ENCODE results near the gene FOXJ1. TPM values are rescaled to one million over a fixed set of nuclear protein-coding genes. Genes with fewer than 3 reads are reported as not detected.
A peak's percentile ranks its signal among the peaks of the same experiment; 100 is the strongest.

FOXJ1 gene
- total and polyA plus RNA-seq, 2 experiments from 2014 or later = not detected

DNA sequence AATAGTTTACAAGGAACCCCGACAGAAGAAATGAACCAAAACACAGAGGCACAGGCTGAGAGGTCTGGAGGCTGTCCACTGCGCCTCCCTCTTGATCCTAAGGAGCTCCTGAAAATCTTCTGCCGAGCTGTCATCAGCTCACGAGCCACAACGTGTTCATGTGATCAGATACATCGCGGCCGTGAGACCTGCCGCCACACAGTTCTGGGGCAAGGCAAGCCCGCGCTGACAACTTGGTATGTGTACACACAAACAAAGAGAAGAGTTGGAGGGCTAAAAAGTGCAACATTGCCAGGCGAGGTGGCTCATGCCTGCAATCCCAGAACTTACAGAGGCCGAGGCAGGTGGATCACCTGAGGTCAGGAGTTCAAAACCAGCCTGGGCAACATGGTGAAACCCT lies 45.1 kb downstream of the FOXJ1 start:
- peaks cover 11% of the 10 kb centered on the region for H3K4me1 ChIP-seq (ENCODE audit: insufficient read depth)
- H3F3A ChIP-seq (ENCODE audit: insufficient read depth) = peaks cover 33% of the 10 kb centered on the region
- no peak for TF ChIP-seq EZH2phosphoT487 (IDR thresholded peaks at IDR 0.05; ENCODE audit: insufficient read depth, low read depth)
- TF ChIP-seq EZH2 (IDR thresholded peaks at IDR 0.05; ENCODE audit: insufficient read depth, poor library complexity, severe bottlenecking) = no peak
- H3K4me2 ChIP-seq (ENCODE audit: unreplicated experiment) = no peak overlapping the region
- H3K4me3 ChIP-seq = no peak overlapping the region
- H3K9me2 ChIP-seq (ENCODE audit: insufficient read depth) = no peaks in the 10 kb centered on the region
- H4K20me1 ChIP-seq (ENCODE audit: insufficient read depth) = no peaks in the 10 kb centered on the region
- in situ Hi-C loops (cut with MboI) = no loop called here
- no peak overlapping the region for H2AFZ ChIP-seq
- H3K79me2 ChIP-seq (ENCODE audit: insufficient read depth) = peaks cover 10% of the 10 kb centered on the region; the same call in 1 of the 2 replicates
- peaks cover 39% of the 10 kb centered on the region for H3K36me3 ChIP-seq (ENCODE audit: low read depth)
- no peak overlapping the region for H3K9ac ChIP-seq
- H3K27me3 ChIP-seq (replicated peaks; ENCODE audit: insufficient read depth) = no peaks in the 10 kb centered on the region
- H3K27ac ChIP-seq = peak overlapping the region; percentile 74; the same call in 1 of the 2 replicates
- H3K9me3 ChIP-seq (ENCODE audit: low read depth) = no peaks in the 10 kb centered on the region
- DNase-seq = no peak
- WGBS, 2 experiments (ENCODE audit: low coverage in 1 of 2, low lambda C conversion rate in 2 of 2, missing lambda C conversion rate in 2 of 2) = 97% methylated on average over 13 of the region's 13 CpGs

DNA sequence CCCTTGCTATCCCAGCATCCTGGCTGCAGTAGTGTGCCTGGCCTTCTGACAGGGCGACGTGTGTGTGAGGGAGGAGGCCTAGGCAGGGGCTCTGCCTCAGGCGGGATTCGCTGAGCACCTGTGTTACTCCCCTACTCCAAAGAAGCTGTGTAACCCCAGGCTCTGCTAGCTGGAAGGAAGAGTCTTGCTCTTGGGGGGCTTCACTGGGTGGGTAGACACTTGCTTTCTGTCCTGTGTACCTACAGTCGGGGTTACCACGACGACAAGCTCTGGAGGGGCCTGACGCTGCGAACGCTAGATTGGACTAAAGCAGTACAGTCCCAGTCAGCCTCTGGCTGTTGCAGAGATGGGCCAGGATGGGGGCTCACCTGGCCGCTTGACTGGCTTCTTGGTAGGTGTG lies 47.0 kb downstream of the FOXJ1 start:
- TF ChIP-seq EZH2 (IDR thresholded peaks at IDR 0.05; ENCODE audit: insufficient read depth, poor library complexity, severe bottlenecking) (no peak), EZH2phosphoT487 (IDR thresholded peaks at IDR 0.05; ENCODE audit: insufficient read depth, low read depth) (no peak)
- 97 to 98% methylated on average over 11 of the region's 11 CpGs for WGBS, 2 experiments (ENCODE audit: low coverage in 1 of 2, low lambda C conversion rate in 2 of 2, missing lambda C conversion rate in 2 of 2)
- no peak overlapping the region for H3K9ac ChIP-seq
- DNase-seq = no peak
- H3K9me2 ChIP-seq (ENCODE audit: insufficient read depth) = no peaks in the 10 kb centered on the region
- H3F3A ChIP-seq (ENCODE audit: insufficient read depth) = peaks cover 33% of the 10 kb centered on the region
- no peaks in the 10 kb centered on the region for H3K27me3 ChIP-seq (replicated peaks; ENCODE audit: insufficient read depth)
- H4K20me1 ChIP-seq (ENCODE audit: insufficient read depth) = no peaks in the 10 kb centered on the region
- no peak overlapping the region for H3K4me3 ChIP-seq
- H2AFZ ChIP-seq = no peak overlapping the region
- H3K27ac ChIP-seq = peak overlapping the region; percentile 74; the same call in 1 of the 2 replicates
- H3K36me3 ChIP-seq (ENCODE audit: low read depth) = peaks cover 22% of the 10 kb centered on the region
- H3K79me2 ChIP-seq (ENCODE audit: insufficient read depth) = peaks cover 7% of the 10 kb centered on the region; the same call in 1 of the 2 replicates
- no peak overlapping the region for H3K4me2 ChIP-seq (ENCODE audit: unreplicated experiment)
- peaks cover 11% of the 10 kb centered on the region for H3K4me1 ChIP-seq (ENCODE audit: insufficient read depth)
- in situ Hi-C loops (cut with MboI) = no loop called here
- no peaks in the 10 kb centered on the region for H3K9me3 ChIP-seq (ENCODE audit: low read depth)

DNA sequence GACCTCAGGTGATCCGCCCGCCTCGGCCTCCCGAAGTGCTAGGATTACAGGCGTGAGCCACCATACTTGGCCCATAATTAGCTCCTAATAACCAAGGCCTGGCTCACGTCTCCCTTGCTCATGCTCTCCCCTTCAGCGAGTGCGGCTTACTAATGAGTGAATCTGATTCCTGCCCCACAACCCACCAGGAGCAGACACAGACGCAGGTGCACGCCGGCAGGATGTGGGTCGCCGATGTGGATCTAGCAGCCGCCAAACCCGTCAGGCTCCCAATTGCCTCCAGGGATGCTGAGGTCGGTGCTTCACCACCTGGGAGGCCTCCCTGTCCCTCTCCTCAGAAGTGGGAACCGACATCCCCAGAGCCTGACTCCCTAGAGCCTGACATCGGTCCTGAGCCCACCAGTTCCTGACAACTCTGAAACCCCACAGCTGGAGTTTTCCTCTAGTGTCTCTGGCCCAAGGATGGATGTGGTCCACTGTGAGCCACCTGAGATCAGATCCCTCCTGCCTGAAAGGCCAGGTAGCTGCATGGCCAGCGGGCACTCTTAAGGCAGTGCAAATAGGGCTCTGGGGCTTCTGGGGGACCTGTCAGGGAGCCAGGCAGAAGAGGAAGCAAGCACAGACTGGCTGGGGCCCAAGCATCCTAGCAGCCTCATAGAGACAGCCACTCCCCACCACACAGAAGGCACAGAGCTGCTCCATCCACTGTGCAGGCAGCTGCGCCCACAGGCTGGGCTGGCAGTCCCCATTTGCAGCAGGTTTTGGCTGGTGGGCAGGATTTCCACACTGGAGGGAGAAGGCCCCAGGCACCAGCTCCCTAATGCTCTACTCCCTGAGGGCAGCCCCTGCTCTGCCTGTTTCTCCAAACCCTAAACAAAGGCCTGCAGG lies 48.3 kb downstream of the FOXJ1 start:
- Histone ChIP-seq H3K9me2 (ENCODE audit: insufficient read depth) (no peaks in the 10 kb centered on the region), H4K20me1 (ENCODE audit: insufficient read depth) (no peaks in the 10 kb centered on the region), H3K79me2 (ENCODE audit: insufficient read depth) (0 out of 2 replicates have a peak, but pooled peaks cover 5% of the 10 kb centered on the region), H3K9me3 (ENCODE audit: low read depth) (no peaks in the 10 kb centered on the region), H3F3A (ENCODE audit: insufficient read depth) (peaks cover 33% of the 10 kb centered on the region), H2AFZ (no peak overlapping the region), H3K4me2 (ENCODE audit: unreplicated experiment) (no peak overlapping the region), H3K27me3 (replicated peaks; ENCODE audit: insufficient read depth) (no peaks in the 10 kb centered on the region), H3K4me3 (no peak overlapping the region), H3K9ac (no peak overlapping the region), H3K36me3 (ENCODE audit: low read depth) (peaks cover 16% of the 10 kb centered on the region; the same call in 1 of the 2 replicates), H3K4me1 (ENCODE audit: insufficient read depth) (peaks cover 11% of the 10 kb centered on the region), H3K27ac (no peak overlapping the region)
- TF ChIP-seq EZH2phosphoT487 (IDR thresholded peaks at IDR 0.05; ENCODE audit: insufficient read depth, low read depth) = no peak
- no peak for TF ChIP-seq EZH2 (IDR thresholded peaks at IDR 0.05; ENCODE audit: insufficient read depth, poor library complexity, severe bottlenecking)
- no peak for DNase-seq
- 89 to 92% methylated on average over 20 of the region's 20 CpGs for WGBS, 2 experiments (ENCODE audit: low coverage in 1 of 2, low lambda C conversion rate in 2 of 2, missing lambda C conversion rate in 2 of 2)
- in situ Hi-C loops (cut with MboI) = no loop called here

DNA sequence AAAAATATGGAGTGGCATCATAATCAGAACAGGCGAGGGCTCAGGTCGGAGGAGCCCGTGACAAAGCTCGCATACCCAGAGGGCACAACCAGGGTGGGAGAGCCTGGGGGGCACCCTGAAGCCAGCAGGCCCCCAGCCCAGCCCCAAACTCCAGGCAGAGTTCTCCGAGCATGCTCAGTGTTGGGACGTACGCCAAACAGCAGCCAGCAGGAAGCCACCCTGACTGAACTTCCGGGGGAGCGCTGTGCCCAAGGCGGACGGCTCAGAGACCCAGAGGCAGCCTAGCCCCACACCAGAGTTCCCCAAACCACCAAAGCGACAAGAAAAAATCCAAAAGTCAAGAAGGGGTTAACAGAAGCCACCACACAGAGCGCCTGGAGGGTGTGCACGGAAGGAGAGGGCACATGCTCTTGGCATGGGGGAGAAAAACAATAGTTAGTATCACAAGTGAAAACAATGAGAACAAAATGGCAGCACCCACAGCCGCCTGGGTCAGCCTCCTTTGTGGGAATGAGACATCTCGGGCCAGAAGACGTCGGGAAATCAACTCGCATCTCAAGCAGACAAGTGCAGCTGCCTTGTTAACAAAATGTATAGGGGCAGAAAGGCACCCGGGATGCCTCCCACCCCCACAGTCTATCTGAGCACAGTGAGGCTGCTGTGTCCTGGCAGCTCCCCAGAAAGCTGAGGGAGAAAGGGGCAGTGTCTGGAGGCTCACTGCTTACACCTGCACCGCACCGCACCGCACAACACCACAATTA lies 49.3 kb downstream of the FOXJ1 start:
- Histone ChIP-seq H3K4me3 (no peak overlapping the region), H3K36me3 (ENCODE audit: low read depth) (peaks cover 6% of the 10 kb centered on the region; the same call in 1 of the 2 replicates), H3K9me3 (ENCODE audit: low read depth) (no peaks in the 10 kb centered on the region), H3F3A (ENCODE audit: insufficient read depth) (peaks cover 27% of the 10 kb centered on the region), H4K20me1 (ENCODE audit: insufficient read depth) (no peaks in the 10 kb centered on the region), H3K27ac (no peak overlapping the region), H2AFZ (no peak overlapping the region), H3K4me2 (ENCODE audit: unreplicated experiment) (no peak overlapping the region), H3K27me3 (replicated peaks; ENCODE audit: insufficient read depth) (no peaks in the 10 kb centered on the region), H3K9me2 (ENCODE audit: insufficient read depth) (no peaks in the 10 kb centered on the region), H3K9ac (no peak overlapping the region), H3K4me1 (ENCODE audit: insufficient read depth) (peaks cover 11% of the 10 kb centered on the region), H3K79me2 (ENCODE audit: insufficient read depth) (0 out of 2 replicates have a peak, but pooled peaks cover 1% of the 10 kb centered on the region)
- in situ Hi-C loops (cut with MboI) = no loop called here
- DNase-seq = no peak
- TF ChIP-seq EZH2phosphoT487 (IDR thresholded peaks at IDR 0.05; ENCODE audit: insufficient read depth, low read depth) (no peak), EZH2 (IDR thresholded peaks at IDR 0.05; ENCODE audit: insufficient read depth, poor library complexity, severe bottlenecking) (no peak)
- WGBS, 2 experiments (ENCODE audit: low coverage in 1 of 2, low lambda C conversion rate in 2 of 2, missing lambda C conversion rate in 2 of 2) = 85 to 89% methylated on average over 23 of the region's 23 CpGs

Data from GM23248 (cell line).